Fibroblast of villous mesenchyme (primary cell): ENCODE measurements around the gene OR51D1. TPM values are rescaled to one million over a fixed set of nuclear protein-coding genes. Genes with fewer than 3 reads are reported as not detected.
A peak's percentile ranks its signal among the peaks of the same experiment; 100 is the strongest.

Experiments
- DNase-seq: peaks from one replicate; pipeline ENCODE4 v3.0.0-alpha.2; 2010; ENCODE audit warnings: low read depth
- H3K4me3 ChIP-seq: 2 replicates; pipeline ENCODE4 v1.5.1; 2011; ENCODE audit warnings: low read depth, mild to moderate bottlenecking, low read length
- total RNA-seq: library from RNA; depleted of rRNA; stranded (reverse); fragments of >200 nt; gene quantifications from 2 replicates; pipeline ENCODE4 v1.2.3, GENCODE V29; 2012
- TF ChIP-seq, protein P1 (sequence below): IDR thresholded peaks from 2 replicates; pipeline ENCODE4 v1.5.1; 2012; ENCODE audit warnings: low read depth, mild to moderate bottlenecking, low read length; ENCODE audit not compliant: insufficient read depth

Gene OR51D1
- total RNA-seq, 1 donor = not detected

DNA sequence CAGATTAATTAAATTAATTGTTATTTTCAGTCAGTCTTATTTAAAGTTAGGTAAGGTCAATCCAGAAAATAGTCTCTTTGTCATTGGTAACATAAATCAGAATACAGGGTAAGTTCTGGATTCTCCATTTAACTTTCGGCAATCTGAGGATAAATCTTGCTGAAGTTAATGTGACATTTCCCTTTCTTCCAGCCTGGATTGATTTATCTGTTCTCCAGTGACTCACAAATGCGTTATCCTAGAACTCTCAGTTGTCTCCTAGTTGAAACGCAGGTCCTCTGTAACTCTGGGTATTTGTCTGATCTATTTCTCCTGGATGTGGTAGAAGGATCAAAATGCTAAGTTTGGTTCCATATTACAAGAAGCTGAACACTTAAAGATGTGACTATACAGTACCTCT, 27.5 kb downstream of the OR51D1 start:
- H3K4me3 ChIP-seq = no peak overlapping the region
- peak; percentile 1 for DNase-seq
- TF ChIP-seq, protein P1, sequence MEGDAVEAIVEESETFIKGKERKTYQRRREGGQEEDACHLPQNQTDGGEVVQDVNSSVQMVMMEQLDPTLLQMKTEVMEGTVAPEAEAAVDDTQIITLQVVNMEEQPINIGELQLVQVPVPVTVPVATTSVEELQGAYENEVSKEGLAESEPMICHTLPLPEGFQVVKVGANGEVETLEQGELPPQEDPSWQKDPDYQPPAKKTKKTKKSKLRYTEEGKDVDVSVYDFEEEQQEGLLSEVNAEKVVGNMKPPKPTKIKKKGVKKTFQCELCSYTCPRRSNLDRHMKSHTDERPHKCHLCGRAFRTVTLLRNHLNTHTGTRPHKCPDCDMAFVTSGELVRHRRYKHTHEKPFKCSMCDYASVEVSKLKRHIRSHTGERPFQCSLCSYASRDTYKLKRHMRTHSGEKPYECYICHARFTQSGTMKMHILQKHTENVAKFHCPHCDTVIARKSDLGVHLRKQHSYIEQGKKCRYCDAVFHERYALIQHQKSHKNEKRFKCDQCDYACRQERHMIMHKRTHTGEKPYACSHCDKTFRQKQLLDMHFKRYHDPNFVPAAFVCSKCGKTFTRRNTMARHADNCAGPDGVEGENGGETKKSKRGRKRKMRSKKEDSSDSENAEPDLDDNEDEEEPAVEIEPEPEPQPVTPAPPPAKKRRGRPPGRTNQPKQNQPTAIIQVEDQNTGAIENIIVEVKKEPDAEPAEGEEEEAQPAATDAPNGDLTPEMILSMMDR = no peak

- DNase-seq = no peak
- TF ChIP-seq, protein P1 = no peak
- no peak overlapping the region for H3K4me3 ChIP-seq
These were observed 28.1 kb downstream of the OR51D1 start for GRCh38 chr11:4665424-4665823.

DNA sequence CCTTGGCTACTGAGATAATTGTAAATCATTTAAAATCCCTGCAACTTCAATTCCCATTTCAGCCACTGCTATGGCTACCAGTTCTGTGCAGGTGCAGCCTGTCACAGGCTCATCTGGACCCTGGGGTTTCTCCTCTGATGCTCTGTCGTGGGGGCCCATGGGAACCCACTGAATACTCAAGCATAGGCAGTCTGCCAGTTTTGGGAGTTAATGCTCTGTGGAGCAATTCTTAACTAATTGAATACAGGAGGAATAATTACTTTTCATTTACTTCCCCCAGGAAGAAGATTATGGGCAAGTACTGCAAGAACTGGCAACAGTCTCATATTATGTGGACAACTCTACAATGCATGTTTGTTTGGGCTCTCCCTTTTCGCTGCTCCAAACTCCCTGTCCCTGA, 34.5 kb downstream of the OR51D1 start:
- TF ChIP-seq, protein P1 = no peak
- no peak for DNase-seq

GRCh38 chr11:4672470-4672869, 35.2 kb downstream of the OR51D1 start:
- DNase-seq = peak; percentile 18
- TF ChIP-seq, protein P1 = no peak

More for the DNA sequence above, 34.5 kb downstream of the OR51D1 start:
- H3K4me3 ChIP-seq = no peak overlapping the region

GRCh38 chr11:4673781-4674180, 36.5 kb downstream of the OR51D1 start:
- TF ChIP-seq, protein P1 = no peak
- DNase-seq = no peak
- H3K4me3 ChIP-seq = no peak overlapping the region

More at GRCh38 chr11:4672470-4672869, 35.2 kb downstream of the OR51D1 start:
- H3K4me3 ChIP-seq = no peak overlapping the region

DNA sequence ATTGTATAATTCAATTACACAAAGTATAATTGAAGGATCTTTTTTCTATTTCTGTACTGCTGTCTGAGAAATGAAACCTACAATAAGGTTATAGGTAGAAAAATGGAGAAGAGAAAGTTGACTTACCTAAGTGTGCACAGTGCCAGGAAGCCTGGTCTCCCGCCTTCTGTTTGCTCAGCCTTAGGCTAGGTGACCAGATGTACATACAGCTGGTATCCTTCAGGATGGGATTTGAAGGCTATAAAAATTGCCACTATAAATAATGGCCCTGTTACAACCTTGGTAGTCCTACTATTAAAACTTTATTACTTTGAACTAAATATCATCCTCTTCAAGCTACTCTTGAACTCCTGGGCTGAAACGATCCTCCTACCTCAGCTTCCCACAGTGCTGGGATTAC, 40.7 kb downstream of the OR51D1 start:
- H3K4me3 ChIP-seq = no peak overlapping the region
- TF ChIP-seq, protein P1 = no peak

DNA sequence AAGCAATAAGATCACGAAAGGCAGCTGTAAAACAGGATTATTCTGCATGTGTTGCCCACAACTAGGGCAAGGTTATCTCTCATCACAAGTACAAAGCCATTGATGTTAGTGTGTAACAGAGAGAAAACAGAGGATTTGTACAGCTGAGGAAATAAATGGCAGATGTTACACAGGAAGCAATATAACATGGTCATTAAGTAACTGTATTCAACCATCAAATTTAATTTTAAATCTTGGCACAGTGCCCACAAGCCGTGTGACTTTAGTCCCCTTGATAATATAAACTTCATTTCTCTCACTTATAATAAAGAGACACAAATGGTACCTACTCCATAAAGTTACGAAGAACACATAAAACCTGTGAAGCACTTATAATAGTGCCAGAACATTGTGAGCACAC, 43.1 kb downstream of the OR51D1 start:
- H3K4me3 ChIP-seq = no peak overlapping the region
- TF ChIP-seq, protein P1 = no peak
- DNase-seq = no peak

More for the DNA sequence above, 40.7 kb downstream of the OR51D1 start:
- DNase-seq = peak; percentile 1
